Stimulated activated CD8-positive, alpha-beta memory T cell treated with anti-CD3 and anti-CD28 coated beads, Interleukin-4, amount 100 ng/mL, for 4 hours (primary cell): ENCODE measurements around the gene SEL1L2.

Source experiments
- DNase-seq, 2 donors: peaks; one replicate each; pipeline ENCODE4 v3.0.0-alpha.2; 2020; ENCODE audit warnings: low read depth in 2 of 2, low spot score in 1 of 2

The SEL1L2 gene

DNA sequence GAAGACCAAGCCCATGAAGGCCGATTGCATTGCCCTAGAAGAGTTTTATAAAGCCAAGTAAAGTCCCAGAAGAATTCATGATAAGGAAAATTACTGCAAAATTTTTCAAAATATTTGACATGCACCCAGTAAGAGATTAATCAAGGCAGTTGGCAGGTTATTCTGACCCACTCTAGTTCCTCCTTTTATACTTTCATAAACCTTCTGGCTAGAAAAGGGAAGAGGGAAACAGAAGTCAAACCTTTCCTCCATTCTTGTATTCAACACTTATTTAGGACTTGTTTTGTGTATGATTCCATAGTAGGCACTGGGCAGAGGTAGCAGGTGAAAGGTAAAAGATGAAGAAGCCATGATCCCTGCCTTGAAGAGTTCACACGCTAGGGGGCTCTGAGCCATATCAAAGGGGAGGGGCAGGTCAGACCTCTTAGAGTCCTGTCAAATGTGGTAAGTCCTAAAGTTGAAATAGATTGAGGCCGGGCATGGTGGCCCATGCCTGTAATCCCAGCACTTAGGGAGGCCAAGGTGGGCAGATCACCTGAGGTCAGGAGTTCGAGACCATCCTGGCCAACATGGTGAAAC lies 120.2 kb downstream of the SEL1L2 start:
- DNase-seq: no peak

DNA sequence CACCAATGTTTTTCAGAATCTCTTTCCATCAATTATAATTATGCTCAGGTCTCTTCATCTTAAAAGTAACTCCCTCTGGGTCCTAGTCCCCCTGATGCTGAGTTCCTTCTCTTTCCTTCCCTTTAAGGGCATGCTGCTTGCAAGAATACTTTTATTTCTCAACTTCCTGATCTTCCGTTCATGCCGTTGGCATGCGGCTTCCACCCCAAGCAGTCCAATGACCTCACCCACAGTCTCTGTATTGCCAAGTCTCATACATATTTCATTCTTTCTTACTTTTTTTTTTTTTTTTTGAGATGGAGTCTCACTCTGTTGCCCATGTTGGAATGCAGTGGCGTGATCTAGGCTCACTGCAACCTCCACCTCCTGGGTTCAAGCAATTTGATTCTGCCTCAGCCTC lies 122.1 kb downstream of the SEL1L2 start:
- no peak for DNase-seq

DNA sequence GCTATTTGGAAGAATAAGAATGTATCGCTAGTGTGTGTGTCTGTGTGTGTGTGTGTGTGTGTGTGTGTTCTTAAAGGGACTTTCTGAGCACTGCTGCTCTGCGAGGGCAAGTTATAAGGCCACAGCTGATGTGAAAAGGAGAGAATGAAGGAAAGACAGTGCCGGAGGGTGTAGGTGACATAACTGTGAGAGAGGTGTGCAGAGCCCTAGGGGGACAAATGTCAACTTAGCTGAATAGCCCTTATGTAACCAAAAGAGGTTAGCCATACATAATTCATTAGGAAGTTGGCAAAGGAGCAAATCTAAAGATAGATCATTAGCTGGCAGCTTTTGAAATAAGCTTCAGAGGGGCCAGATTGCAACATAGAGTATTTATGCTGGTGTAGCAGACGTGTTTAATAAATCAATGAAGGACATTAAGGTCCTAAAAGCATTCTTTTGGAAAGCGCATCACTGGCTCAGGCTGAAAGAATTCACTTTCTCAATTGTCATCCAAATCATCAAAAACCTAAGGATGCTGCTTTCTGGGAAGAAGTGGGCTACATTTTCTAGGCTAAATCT lies 124.5 kb downstream of the SEL1L2 start:
- no peak for DNase-seq

DNA sequence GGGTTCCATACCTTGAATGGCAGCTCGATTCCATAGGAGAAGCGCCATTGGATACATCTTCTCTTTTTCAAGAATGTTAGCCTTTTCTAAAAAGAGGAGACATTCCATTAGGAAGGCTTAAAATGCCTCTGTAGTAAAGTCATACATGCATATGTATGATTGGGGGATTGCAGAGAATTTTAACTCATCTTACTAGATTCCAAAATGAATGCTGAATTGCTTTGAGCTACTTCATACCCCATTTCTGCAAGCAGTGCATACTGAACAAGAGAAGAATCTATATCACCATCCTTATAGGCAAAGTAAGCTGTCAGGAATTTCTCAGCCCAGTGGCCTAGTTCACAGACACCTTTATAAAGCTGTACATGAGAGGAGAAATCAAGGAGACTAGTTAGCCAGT lies 125.3 kb downstream of the SEL1L2 start:
- no peak for DNase-seq

DNA sequence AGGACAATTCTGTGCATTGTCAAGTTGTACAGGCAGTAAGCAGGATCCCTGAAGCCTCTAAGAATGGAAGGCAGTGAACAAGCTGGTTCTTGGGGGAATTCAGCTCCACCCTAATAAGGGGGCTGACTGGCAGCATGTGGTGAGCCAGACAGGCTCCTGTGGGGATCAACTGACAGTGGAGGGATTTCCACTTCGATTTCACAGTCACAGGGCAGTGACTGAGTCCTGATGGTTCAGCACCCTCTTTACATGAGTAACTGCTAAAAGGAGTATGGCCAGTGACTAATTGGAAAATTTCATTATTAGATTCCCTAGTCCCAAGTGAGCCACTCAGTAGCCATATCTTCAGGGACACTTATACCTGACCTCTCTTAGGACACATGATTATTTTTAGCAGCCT lies 127.2 kb downstream of the SEL1L2 start:
- DNase-seq: no peak

DNA sequence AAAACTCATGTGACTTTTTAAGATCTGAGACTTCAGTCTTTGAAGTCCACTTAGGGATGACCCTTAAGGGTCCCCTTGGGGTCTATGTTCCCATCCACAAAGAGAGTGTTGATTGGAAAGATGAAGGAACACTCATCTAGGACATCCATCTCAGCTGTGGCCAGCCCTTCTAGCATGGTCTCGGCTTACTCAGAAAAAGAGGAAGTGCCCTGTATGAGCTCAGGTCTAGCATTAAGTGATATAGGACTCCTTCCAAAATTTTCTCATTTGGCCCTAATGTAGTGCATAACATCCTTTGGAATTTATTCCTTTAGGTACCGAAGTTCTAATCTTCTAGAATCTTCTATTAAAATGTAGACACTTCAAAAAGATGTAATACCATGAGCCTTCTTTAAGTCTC lies 128.2 kb downstream of the SEL1L2 start:
- no peak for DNase-seq

DNA sequence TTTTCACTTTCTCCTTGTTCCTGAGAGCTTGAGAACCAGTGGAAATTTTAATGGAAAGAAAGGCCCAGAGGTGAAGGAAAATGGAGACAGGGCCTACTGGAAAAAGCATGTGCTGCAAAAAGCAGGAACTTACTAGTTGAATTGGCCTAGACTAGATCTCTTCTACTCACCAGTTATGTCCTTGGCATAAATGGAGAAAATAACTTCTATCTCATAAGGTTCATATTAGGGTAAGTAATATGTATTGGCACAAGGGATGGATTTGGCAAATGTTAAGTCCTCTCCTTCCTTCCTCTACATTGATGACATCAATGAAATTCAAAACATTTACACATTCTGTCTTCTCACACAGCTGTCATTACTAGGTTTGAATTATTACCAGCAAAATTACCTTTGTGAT lies 131.5 kb downstream of the SEL1L2 start:
- DNase-seq: no peak

DNA sequence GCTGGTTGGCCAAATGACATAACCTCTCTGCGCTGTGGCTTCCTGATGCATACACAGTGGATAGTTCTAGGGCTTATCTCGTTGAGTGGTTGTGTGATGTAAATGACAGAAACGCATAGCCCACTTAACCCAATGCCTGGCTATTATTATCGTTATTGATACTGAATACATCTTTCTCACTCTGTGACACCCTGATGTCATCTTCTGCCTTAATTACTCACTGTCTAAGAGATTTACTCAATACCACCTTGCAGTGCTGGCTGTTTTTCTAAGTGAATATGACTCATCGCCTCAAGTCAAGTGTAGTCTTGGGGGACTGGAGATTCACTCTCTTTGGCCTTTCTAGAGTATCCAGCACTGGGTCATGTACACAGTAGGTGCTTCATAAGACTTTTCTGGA lies 132.0 kb downstream of the SEL1L2 start:
- no peak for DNase-seq

DNA sequence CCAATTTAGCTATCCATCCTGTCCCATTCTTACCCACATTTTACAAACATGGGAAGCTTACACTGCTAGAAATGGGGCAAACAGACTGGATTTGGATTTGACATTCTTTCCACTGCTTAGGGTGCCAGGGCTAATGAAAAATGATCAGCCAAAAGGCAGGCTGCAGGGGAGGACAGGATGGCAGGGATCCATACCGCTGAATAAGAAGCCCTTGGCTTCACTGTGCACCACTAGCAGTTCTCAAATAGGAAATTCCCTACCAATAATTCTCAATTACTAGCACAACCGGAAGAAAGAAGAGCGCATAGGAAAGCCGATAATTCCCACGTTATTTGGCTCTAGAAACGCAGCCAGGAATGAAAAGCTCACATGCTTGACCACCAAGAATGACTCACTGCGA lies 132.5 kb downstream of the SEL1L2 start:
- DNase-seq: no peak

DNA sequence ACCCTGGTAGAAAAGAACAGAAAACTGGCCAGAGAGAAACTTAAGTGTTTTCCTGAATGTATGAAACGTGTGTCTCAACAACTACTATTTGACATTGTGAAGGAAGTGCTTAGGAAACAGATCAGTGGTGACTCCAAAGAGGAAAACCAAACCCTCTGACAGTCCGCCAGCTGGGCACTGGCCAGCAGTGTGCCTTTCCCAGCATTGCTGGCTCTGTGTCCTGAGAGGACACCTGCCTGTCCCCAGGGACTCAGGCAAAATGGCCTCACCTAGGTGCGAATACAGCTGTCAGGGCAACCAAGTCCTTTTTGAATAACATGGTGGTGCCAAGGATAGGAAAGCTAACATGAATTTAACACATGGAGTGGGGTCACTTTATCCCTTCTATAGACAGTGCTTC lies 133.1 kb downstream of the SEL1L2 start:
- DNase-seq: no peak

DNA sequence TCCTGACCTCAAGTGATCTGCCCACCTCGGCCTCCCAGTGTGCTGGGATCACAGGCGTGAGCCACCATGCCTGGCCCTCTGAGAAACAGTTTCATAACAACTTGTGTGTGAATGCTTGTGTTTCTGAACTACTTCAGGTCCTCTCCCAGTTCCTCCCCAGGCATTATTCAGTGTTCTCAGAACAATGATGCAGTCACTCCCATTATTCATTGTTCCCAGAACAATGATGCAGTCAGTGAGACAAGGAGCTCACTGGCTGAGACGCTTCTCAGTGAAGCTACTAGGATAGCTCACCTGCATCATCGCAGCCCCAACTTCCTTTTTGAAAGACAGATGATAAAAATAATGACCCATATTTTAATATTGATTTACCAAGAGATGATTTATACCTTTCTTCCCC lies 134.1 kb downstream of the SEL1L2 start:
- DNase-seq: no peak

DNA sequence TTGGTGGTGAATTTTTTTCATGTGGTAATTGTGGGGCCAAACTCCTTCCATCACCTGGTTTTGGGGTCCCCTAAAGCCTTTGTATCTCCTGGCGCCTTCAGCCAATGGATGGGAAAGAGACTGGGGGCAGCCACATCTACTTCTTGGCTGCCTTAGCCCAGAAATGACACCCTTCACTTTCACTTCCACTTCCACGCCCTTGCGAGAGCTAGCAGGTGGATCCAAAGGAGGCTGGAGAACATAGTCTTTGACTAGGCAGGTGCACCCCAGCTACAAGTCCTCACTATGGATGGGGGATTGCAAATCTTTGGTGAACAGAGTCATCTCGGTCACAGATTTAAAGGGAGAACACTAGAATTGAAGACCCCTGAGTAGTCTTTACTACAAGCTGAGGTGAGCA lies 134.8 kb downstream of the SEL1L2 start:
- DNase-seq: no peak

DNA sequence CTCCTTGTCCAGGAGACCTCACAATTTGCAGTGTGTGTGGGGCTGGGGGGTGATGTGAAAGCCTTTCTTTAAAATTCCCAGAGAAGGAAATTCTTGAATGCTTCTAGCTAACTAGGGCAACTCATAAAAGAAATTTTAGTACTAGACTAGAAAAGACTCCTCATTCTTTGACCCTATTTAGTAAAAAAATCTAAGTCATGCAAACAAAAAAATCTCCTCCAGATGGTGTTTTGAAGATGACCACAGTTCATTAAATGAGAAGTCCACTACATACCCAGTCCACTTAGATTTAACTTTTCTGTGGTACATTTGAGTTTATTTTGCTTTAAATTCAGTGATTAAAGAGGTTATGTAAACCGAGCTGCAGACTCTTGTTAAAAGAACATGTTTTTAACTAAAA lies 138.1 kb downstream of the SEL1L2 start:
- DNase-seq: no peak

DNA sequence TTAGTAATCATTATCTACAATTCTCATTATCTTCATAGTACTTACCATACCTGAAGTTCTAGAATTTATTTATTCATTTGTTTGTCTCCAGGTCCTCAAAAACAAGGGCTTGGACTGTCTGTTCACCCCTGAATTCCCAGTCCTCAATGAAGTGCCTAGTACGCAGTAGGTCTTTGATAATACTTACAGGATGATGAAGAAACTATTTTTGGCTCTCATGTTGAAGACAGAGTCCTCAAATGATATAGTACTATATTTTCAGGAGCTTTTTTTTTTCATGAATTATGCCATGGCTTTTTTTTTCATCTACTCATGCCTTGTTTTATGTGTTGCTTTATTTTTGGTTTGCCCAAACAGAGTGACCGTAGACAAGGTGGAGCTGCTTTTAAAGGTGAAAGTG lies 139.1 kb downstream of the SEL1L2 start:
- DNase-seq: no peak

DNA sequence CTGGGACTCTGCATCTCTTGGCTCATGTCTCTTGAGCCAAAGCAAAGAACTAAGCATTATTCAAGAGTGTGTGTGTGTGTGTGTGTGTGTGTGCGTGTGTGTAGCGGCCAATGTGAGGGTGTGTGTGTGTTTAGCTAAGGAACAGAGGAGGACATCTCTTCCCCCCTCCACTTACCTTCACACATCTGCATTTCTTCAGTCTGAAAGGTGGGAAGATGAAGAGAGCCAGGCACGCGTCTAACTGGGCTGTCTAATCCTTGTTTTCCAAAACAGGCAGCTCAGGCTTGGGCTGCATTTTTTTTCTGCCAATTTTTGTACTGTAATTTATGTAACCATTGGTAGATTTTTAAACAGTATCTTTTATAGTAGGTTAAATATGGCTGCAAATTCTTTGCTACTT lies 146.1 kb downstream of the SEL1L2 start:
- no peak for DNase-seq

DNA sequence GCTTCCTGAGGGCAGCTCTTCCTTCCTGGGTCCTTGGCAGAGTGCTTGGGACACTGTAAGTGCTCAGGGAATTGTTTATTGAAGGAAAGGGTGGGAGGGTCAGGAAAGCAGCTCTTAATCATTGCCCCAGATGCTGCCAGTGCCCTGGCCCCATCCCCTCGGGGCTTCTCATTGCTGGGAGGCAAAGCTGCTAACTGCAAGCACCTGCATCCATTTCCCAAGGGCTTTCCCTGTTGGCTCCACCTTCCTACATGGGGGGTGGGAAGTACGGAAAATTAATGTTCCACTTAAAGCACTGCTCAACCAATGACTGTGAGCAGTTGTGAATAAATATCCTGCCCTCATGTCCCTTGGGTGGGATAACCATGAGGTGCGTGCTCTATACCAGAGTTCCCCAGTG lies 149.2 kb downstream of the SEL1L2 start:
- DNase-seq: no peak

DNA sequence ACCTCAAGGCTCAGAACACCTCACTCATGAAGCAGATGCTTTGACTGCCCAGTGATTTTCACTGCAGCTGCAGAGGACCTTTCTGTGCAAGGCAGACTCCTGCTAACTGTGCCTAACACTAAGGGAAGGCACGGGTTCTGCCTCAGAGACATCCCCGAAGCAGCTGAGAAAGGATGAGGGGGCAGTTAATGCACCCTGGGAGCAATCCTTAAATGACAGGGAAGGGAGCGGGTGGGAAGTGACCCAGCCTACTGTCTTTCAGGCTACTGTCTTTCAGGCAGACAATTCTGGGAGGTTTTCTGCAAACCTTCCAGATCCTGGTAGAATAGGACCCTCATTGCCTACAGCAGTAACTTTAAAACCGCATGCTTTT lies 150.3 kb downstream of the SEL1L2 start:
- no peak for DNase-seq

DNA sequence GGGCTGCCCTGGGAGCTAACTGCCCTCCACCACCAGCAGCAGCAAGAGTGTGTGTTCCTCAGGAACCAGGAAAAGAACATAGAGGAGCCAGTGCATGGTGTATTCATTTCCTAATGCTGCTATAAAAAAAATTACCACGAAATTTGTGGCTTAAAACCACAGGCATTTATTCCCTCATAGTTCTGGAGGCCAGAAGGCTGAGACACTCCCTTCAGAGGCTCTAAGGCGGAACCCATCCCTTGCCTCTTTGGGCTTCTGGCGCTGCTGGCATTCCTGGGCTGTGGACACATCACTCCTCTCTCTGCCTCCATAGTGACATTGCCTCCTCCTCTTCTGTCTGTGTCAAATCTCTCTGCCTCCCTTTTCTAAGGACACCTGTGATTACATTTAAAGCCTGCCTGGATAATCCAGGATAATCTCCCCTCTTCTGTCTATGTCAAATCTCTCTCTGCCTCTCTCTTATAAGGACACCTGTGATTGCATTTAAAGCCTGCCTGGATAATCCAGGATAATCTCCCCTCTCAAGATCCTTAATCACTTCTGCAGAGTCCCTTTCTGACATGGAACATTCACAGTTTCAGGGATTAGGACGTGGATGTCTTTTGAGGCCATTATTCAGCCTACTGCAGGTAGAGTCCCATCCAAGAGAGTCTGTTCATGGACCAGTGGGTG lies 150.9 kb downstream of the SEL1L2 start:
- DNase-seq: no peak

DNA sequence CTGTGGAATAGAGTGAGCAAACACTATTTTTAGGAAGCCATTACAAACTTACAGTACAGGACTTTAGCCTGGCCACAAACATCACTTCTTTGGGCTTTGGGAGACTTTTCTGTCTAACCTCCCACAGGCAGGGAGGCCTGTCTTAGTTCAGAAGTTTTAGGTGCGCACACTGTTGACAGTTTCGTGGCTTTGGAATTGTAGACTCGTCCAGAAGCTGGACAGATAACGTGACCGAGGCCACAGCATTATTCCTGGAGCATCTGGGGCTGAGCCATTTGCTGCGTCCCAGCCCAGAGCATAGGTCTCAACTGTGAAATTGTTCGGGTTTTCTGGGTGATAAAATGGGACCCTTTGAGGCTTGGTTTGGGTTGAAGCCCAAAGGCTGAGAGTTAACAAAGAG lies 151.8 kb downstream of the SEL1L2 start:
- no peak for DNase-seq

DNA sequence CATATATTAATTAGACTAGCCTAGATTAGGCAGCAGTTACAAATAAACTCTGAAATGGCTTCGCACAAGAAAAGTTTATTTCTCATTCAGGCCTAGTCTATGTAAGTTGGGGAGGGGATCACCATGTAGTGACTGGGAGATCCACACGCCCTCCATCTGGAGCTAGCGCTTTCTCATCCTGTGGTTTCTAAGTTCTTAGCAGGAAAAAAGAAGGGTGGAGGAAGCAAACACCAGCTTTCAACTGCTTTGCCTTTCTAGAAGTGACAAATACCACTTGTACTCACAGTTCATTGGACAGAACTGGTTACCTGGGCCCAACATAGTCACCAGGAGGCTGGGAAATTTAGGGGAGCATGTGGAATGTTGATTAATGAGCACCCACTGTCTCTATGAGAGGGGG lies 158.9 kb downstream of the SEL1L2 start:
- no peak for DNase-seq

DNA sequence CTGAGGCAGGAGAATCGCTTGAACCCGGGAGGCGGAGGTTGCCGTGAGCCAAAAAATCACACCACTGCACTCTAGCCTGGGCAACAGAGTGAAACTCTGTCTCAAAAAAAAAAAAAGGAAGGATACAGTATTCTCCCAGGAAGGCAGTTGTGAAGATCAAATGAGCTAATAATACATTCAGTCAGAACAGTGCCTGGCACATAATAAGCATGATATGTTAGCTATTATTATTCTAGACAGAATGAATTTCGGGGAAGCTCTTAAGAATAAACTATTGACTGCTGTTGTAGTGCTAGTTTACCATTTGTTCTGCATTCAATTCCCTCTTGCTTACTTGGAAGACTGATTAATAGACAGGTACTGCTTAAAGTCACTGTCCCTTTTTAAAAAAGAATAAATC lies 164.9 kb downstream of the SEL1L2 start:
- DNase-seq: no peak

DNA sequence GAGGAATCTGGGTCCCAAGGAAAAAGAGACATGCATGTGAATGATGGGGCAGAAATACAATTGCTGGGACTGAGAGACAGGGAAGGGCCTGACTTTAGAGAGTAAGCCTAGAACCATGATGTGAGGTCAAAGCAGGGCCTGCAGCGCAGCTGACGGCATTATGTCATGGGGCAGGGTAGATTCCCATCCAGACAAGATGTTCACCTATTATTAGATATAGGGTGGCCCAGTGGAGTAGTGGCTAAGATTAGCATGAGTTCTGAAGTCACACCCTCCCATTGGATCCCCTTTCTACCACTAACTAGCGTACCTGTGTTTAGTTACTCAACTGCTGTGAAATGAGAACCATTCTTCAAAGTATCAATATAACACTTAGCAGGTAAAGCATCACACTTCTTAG lies 166.0 kb downstream of the SEL1L2 start:
- no peak for DNase-seq

DNA sequence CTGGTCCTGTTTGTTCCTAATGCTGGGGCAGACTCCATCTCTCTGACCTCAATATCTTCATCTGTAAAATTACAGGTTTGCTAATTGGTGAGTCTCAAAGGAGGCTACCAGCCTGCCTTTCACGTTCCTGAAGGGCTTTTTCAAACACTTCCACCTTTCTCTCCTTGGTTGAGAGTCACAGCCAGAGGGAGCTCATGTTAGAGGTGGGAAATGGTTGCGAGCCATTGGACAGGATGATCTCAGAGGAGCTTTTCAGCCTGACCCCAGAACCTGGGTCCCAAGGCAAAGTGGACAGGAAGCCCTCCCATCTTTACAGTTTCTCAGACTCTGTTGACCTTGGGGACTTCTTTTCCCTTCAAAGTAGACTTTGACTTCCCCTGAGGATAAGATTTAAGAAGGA lies 168.0 kb downstream of the SEL1L2 start:
- no peak for DNase-seq
